Forelimb muscle (tissue), 1 donor: ENCODE data around the gene ASPHD2. TPM values are rescaled to one million over a fixed set of nuclear protein-coding genes. Genes with fewer than 3 reads are reported as not detected.
"Not testable (repeated sequence)": the region's sequence is repeated elsewhere in the genome, so short reads cannot be mapped to it uniquely, and the experiment has no call there.

Experiments
- DNase-seq: peaks from one replicate; pipeline ENCODE4 v3.0.0-alpha.2; 2013; ENCODE audit warnings: low read depth
- polyA plus RNA-seq: library from polyadenylated mRNA; unstranded; fragments of 120-200 nt; gene quantifications from one replicate; pipeline ENCODE4 v1.2.1, GENCODE V29; 2013; ENCODE audit not compliant: insufficient read length

Gene ASPHD2
- polyA plus RNA-seq, 1 donor = 1.0 TPM

- no peak for DNase-seq
Measured at GRCh38 chr22:26416670-26417276, 12.3 kb upstream of the ASPHD2 start.

GRCh38 chr22:26417406-26417805 lies 11.7 kb upstream of the ASPHD2 start:
- DNase-seq = no peak

- DNase-seq = no peak
Measured at GRCh38 chr22:26418620-26419019, 10.4 kb upstream of the ASPHD2 start.

GRCh38 chr22:26426924-26427323 lies 2.1 kb upstream of the ASPHD2 start:
- no peak for DNase-seq

- no peak for DNase-seq
Measured at GRCh38 chr22:26429458-26430286, 612 bp downstream of the ASPHD2 start.

GRCh38 chr22:26430600-26430999 lies 1.5 kb downstream of the ASPHD2 start:
- no peak for DNase-seq

GRCh38 chr22:26431261-26431995 lies 2.4 kb downstream of the ASPHD2 start:
- DNase-seq = no peak

GRCh38 chr22:26432619-26433311 lies 3.7 kb downstream of the ASPHD2 start:
- no peak for DNase-seq

- no peak for DNase-seq
Measured at GRCh38 chr22:26433805-26434204, 4.7 kb downstream of the ASPHD2 start.

GRCh38 chr22:26435327-26436093 lies 6.5 kb downstream of the ASPHD2 start:
- no peak for DNase-seq

GRCh38 chr22:26436903-26437515 lies 7.9 kb downstream of the ASPHD2 start:
- DNase-seq = no peak

GRCh38 chr22:26437694-26438392 lies 8.8 kb downstream of the ASPHD2 start:
- no peak for DNase-seq

- not testable (repeated sequence) for DNase-seq
Measured at GRCh38 chr22:26438776-26439175, 9.7 kb downstream of the ASPHD2 start.

GRCh38 chr22:26439559-26439958 lies 10.5 kb downstream of the ASPHD2 start:
- no peak for DNase-seq

- no peak for DNase-seq
Measured at GRCh38 chr22:26442086-26442756, 13.2 kb downstream of the ASPHD2 start.

GRCh38 chr22:26443901-26444690 lies 15.0 kb downstream of the ASPHD2 start:
- DNase-seq = no peak

GRCh38 chr22:26444777-26445176 lies 15.7 kb downstream of the ASPHD2 start:
- no peak for DNase-seq

GRCh38 chr22:26445577-26446275 lies 16.7 kb downstream of the ASPHD2 start:
- no peak for DNase-seq
